Keratinocyte (primary cell): Measurements from ENCODE around the gene GFRAL. TPM values are rescaled to one million over a fixed set of nuclear protein-coding genes. Genes with fewer than 3 reads are reported as not detected.

Experiments used
- DNase-seq: peaks from one replicate; pipeline ENCODE4 v3.0.0-alpha.2; 2011; ENCODE audit warnings: low read depth, missing footprints, low spot score
- FAIRE-seq: peaks from 2 replicates; lab custom pipeline; 2011; peaks lifted over from hg19 to GRCh38; lab: Jason Lieb, UNC
- H2AFZ ChIP-seq: 2 replicates; pipeline ENCODE4 v1.6.0; 2012; ENCODE audit warnings: low read length, control low read depth, inconsistent platforms; ENCODE audit not compliant: control insufficient read depth
- H3K27ac ChIP-seq: 2 replicates; pipeline ENCODE4 v1.5.1; 2011; ENCODE audit warnings: low read length; ENCODE audit not compliant: control insufficient read depth, insufficient read depth
- H3K27me3 ChIP-seq: 3 replicates; pipeline ENCODE4 v1.6.0; 2011; ENCODE audit warnings: low read length; ENCODE audit not compliant: control insufficient read depth, insufficient read depth; ENCODE audit errors: extremely low read depth
- H3K36me3 ChIP-seq, 2 experiments: 2 replicates in 1 of 2; 3 replicates in 1 of 2; pipeline ENCODE4 v1.5.1; 2011; ENCODE audit warnings: low read length in 2 of 2, mild to moderate bottlenecking in 1 of 2; ENCODE audit not compliant: control insufficient read depth in 2 of 2, insufficient read depth in 2 of 2; ENCODE audit errors: extremely low read depth in 1 of 2
- H3K4me1 ChIP-seq: 3 replicates; pipeline ENCODE4 v1.5.1; 2011; ENCODE audit warnings: low read length; ENCODE audit not compliant: control insufficient read depth, insufficient read depth; ENCODE audit errors: extremely low read depth
- H3K4me2 ChIP-seq: 3 replicates; pipeline ENCODE4 v1.6.0; 2011; ENCODE audit warnings: low read depth, low read length; ENCODE audit not compliant: control insufficient read depth, insufficient read depth; ENCODE audit errors: extremely low read depth
- H3K4me3 ChIP-seq, 3 experiments: fragments of 200-600 bp in 1 of 3; sonication (generic) in 1 of 3; 2 replicates in 2 of 3; 3 replicates in 1 of 3; pipeline ENCODE4 v1.5.1; 2011 to 2016; ENCODE audit warnings: low read length in 3 of 3, mild to moderate bottlenecking in 3 of 3, control low read depth in 2 of 3, inconsistent platforms in 1 of 3, low read depth in 1 of 3, mixed read lengths in 1 of 3, mixed run types in 1 of 3, moderate library complexity in 1 of 3; ENCODE audit not compliant: control insufficient read depth in 2 of 3, insufficient read depth in 2 of 3; ENCODE audit errors: extremely low read depth in 1 of 3
- H3K79me2 ChIP-seq: 2 replicates; pipeline ENCODE4 v1.6.0; 2012; ENCODE audit warnings: low read length; ENCODE audit not compliant: control insufficient read depth, insufficient read depth
- H3K9ac ChIP-seq: 3 replicates; pipeline ENCODE4 v1.6.0; 2011; ENCODE audit warnings: low read length; ENCODE audit not compliant: control insufficient read depth, insufficient read depth; ENCODE audit errors: extremely low read depth
- H3K9me1 ChIP-seq: 3 replicates; pipeline ENCODE4 v1.6.0; 2011; ENCODE audit warnings: low read length; ENCODE audit not compliant: control insufficient read depth, insufficient read depth; ENCODE audit errors: extremely low read depth
- H3K9me3 ChIP-seq: 2 replicates; pipeline ENCODE4 v1.5.1; 2012; ENCODE audit warnings: low read depth, low read length; ENCODE audit not compliant: control insufficient read depth
- H4K20me1 ChIP-seq: 3 replicates; pipeline ENCODE4 v1.6.0; 2011; ENCODE audit warnings: low read length; ENCODE audit not compliant: control insufficient read depth, insufficient read depth; ENCODE audit errors: extremely low read depth
- CTCF ChIP-seq, 3 experiments: IDR thresholded peaks in 1 of 3; conservative IDR thresholded peaks in 1 of 3; optimal IDR thresholded peaks in 1 of 3; 2 replicates in 2 of 3; 3 replicates in 1 of 3; pipeline versions ENCODE3 to v1.5.1; 2011; ENCODE audit warnings: low read length in 3 of 3, mild to moderate bottlenecking in 3 of 3, moderate library complexity in 2 of 3, control low read depth in 1 of 3, inconsistent platforms in 1 of 3; ENCODE audit not compliant: insufficient read depth in 2 of 3; ENCODE audit errors: extremely low read depth in 1 of 3
- EZH2 ChIP-seq: IDR thresholded peaks from one replicate; pipeline ENCODE4 v1.6.1; 2012; ENCODE audit warnings: inconsistent platforms, mild to moderate bottlenecking, low read length, moderate library complexity
- dilution Hi-C: fragments of 300-500 bp; cut with MboI; formaldehyde crosslinking; loops from one replicate; pipeline ENCODE4 v1.7.0; 2020; ENCODE audit warnings: low sequenced_read_pairs; ENCODE audit not compliant: extremely low pct_ligation_motif_present
- polyA plus RNA-seq, 5 experiments: library from polyadenylated mRNA; depleted of rRNA in 3 of 5; stranded (reverse) in 3 of 5; stranded (forward) in 1 of 5; unstranded in 1 of 5; fragments of >200 nt; gene quantifications; 1 replicate in 1 of 5; 2 replicates in 3 of 5; 3 replicates in 1 of 5; pipeline versions ENCODE4 v1.2.1 to v1.2.3, GENCODE V29; 2011 to 2012; ENCODE audit warnings: missing spikeins in 2 of 5, low read depth in 1 of 5, low replicate concordance in 1 of 5

GFRAL gene
- polyA plus RNA-seq, 1 donor (not counting 4 experiments of a cell fraction or from before 2014, with no cell fraction given), result not detected

- Histone ChIP-seq H3K27me3 (no peaks in the 10 kb centered on the region), H4K20me1 (no peaks in the 10 kb centered on the region), H2AFZ (no peak overlapping the region), H3K4me2 (no peak overlapping the region), H3K36me3 (no peaks in the 10 kb centered on the region), H3K4me1 (no peaks in the 10 kb centered on the region), H3K9me3 (no peaks in the 10 kb centered on the region), H3K27ac (no peak overlapping the region), H3K79me2 (no peaks in the 10 kb centered on the region), H3K9me1 (no peaks in the 10 kb centered on the region), H3K9ac (no peak overlapping the region), H3K4me3 (no peak overlapping the region)
- TF ChIP-seq CTCF (optimal IDR thresholded peaks at IDR 0.05 in 1 of 3, IDR thresholded peaks at IDR 0.05 in 1 of 3, conservative IDR thresholded peaks at IDR 0.05 in 1 of 3; ENCODE audit: extremely low read depth in 1 of 3, insufficient read depth in 2 of 3, low read length in 3 of 3) (no peak), EZH2 (no peak)
- no peak for FAIRE-seq
- dilution Hi-C loops, result no loop called here
- no peak for DNase-seq
These were observed 120.6 kb downstream of the GFRAL start for GRCh38 chr6:55447891-55448290.

GRCh38 chr6:55448451-55448850 is 121.2 kb downstream of the GFRAL start:
- H3K9ac ChIP-seq, result no peak overlapping the region
- no peak for DNase-seq
- no peak overlapping the region for H3K27ac ChIP-seq
- H3K4me2 ChIP-seq, result no peak overlapping the region
- H3K4me3 ChIP-seq, result no peak overlapping the region
- no peaks in the 10 kb centered on the region for H3K27me3 ChIP-seq
- no peaks in the 10 kb centered on the region for H4K20me1 ChIP-seq
- H3K9me3 ChIP-seq, result no peaks in the 10 kb centered on the region
- dilution Hi-C loops, result no loop called here
- no peaks in the 10 kb centered on the region for H3K4me1 ChIP-seq
- no peaks in the 10 kb centered on the region for H3K9me1 ChIP-seq
- TF ChIP-seq EZH2 (no peak), CTCF (optimal IDR thresholded peaks at IDR 0.05 in 1 of 3, IDR thresholded peaks at IDR 0.05 in 1 of 3, conservative IDR thresholded peaks at IDR 0.05 in 1 of 3; ENCODE audit: extremely low read depth in 1 of 3, insufficient read depth in 2 of 3, low read length in 3 of 3) (no peak)
- no peak overlapping the region for H2AFZ ChIP-seq
- H3K36me3 ChIP-seq, result no peaks in the 10 kb centered on the region
- H3K79me2 ChIP-seq, result no peaks in the 10 kb centered on the region
- no peak for FAIRE-seq
